Peyer's patch (tissue), 4 donors: ENCODE data around the gene RHBDF2. TPM values are rescaled to one million over a fixed set of nuclear protein-coding genes. Genes with fewer than 3 reads are reported as not detected.

ENCODE experiments used
- DNase-seq, 3 donors: peaks; one replicate each; pipeline ENCODE4 v3.0.0-alpha.2; 2017 to 2019
- H3K27ac ChIP-seq, 4 donors: fragments of 200-600 bp; sonication (generic); one replicate each; pipeline ENCODE4 v1.5.1; 2016 to 2019
- H3K27me3 ChIP-seq, 2 donors: fragments of 200-600 bp; sonication (generic); one replicate each; pipeline ENCODE4 v1.5.1; 2019
- H3K36me3 ChIP-seq, 3 donors: fragments of 200-600 bp; sonication (generic); one replicate each; pipeline ENCODE4 v1.5.1; 2016 to 2019
- H3K4me1 ChIP-seq, 4 donors: fragments of 200-600 bp; sonication (generic); one replicate each; pipeline ENCODE4 v1.5.1; 2016 to 2019
- H3K4me3 ChIP-seq, 4 donors: fragments of 200-600 bp; sonication (generic); 1 replicate in 3 of 4; 2 replicates in 1 of 4; pipeline ENCODE4 v1.5.1; 2016 to 2019; ENCODE audit warnings: mild to moderate bottlenecking in 1 of 4
- H3K9me3 ChIP-seq, 4 donors: fragments of 200-600 bp; sonication (generic); one replicate each; pipeline ENCODE4 v1.5.1; 2016 to 2019; ENCODE audit warnings: mild to moderate bottlenecking in 1 of 4
- POLR2A ChIP-seq, 2 donors: fragments of 450-650 bp; IDR thresholded peaks; one replicate each; pipeline ENCODE4 v1.5.1; 2017; ENCODE audit warnings: antibody characterized with exemption in 2 of 2, mild to moderate bottlenecking in 2 of 2, moderate library complexity in 2 of 2
- total RNA-seq, 4 donors: library from RNA; depleted of rRNA; stranded (reverse); fragments of >200 nt; gene quantifications; one replicate each; pipeline ENCODE4 v1.1.0, GENCODE V29; 2016
- TF ChIP-seq, protein P1 (sequence below), 6 experiments: fragments of 450-650 bp in 4 of 6; fragments of 200-600 bp in 2 of 6; sonication (generic) in 1 of 6; IDR thresholded peaks; one replicate each; pipeline ENCODE4 v1.5.1; 2017 to 2019; ENCODE audit warnings: antibody characterized with exemption in 6 of 6, mild to moderate bottlenecking in 3 of 6, moderate library complexity in 1 of 6

Gene RHBDF2
- total RNA-seq, 4 donors from 2014 or later = 8.8 to 225 (median 33.0) TPM

DNA sequence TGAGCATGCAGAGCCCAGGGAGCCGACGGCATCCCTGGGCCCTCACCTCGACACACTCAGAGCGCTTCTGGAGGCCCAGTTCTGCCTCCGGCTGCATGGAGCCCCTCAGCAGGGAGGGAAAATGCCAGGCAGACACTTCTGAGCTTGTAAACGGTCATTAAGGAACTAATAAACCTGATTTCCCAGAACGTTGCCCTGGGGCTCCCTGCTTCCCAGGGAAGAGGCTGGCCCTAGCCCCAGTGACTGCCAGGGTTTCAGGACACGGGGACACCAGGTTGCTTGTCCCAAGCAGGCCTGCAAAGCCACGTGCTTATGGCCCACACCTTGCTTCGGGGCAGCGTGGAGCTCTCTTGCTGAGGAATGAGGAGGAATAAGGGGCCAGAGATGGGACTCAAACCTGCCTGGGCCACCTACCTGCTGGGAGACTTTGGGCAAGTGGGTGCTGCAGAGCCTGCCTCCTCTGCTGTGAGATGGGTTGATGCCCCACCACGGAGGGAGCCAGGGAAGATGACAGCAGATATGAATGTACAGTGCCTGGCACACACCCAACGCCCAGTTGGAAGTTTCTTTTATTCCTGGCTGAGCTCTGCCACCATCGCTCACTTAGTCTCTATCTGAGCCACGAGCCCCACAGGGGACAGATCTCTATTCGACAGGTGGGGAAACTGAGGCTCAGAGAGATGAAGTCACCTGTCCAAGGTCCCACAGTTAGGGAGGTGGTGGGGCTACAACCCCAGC, 5.4 kb downstream of the RHBDF2 start:
- H3K4me3 ChIP-seq = no peak overlapping the region
- TF ChIP-seq, protein P1, sequence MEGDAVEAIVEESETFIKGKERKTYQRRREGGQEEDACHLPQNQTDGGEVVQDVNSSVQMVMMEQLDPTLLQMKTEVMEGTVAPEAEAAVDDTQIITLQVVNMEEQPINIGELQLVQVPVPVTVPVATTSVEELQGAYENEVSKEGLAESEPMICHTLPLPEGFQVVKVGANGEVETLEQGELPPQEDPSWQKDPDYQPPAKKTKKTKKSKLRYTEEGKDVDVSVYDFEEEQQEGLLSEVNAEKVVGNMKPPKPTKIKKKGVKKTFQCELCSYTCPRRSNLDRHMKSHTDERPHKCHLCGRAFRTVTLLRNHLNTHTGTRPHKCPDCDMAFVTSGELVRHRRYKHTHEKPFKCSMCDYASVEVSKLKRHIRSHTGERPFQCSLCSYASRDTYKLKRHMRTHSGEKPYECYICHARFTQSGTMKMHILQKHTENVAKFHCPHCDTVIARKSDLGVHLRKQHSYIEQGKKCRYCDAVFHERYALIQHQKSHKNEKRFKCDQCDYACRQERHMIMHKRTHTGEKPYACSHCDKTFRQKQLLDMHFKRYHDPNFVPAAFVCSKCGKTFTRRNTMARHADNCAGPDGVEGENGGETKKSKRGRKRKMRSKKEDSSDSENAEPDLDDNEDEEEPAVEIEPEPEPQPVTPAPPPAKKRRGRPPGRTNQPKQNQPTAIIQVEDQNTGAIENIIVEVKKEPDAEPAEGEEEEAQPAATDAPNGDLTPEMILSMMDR (IDR thresholded peaks at IDR 0.05) = no peak
- no peak for TF ChIP-seq POLR2A (IDR thresholded peaks at IDR 0.05)
- H3K9me3 ChIP-seq = no peaks in the 10 kb centered on the region
- no peaks in the 10 kb centered on the region for H3K27me3 ChIP-seq
- no peak for DNase-seq
- no peaks in the 10 kb centered on the region for H3K36me3 ChIP-seq
- peak overlapping the region in 1 of 4 donors; percentile 89 for H3K27ac ChIP-seq
- peaks cover 0 to 69% (median 49%) of the 10 kb centered on the region in 4 donors for H3K4me1 ChIP-seq

DNA sequence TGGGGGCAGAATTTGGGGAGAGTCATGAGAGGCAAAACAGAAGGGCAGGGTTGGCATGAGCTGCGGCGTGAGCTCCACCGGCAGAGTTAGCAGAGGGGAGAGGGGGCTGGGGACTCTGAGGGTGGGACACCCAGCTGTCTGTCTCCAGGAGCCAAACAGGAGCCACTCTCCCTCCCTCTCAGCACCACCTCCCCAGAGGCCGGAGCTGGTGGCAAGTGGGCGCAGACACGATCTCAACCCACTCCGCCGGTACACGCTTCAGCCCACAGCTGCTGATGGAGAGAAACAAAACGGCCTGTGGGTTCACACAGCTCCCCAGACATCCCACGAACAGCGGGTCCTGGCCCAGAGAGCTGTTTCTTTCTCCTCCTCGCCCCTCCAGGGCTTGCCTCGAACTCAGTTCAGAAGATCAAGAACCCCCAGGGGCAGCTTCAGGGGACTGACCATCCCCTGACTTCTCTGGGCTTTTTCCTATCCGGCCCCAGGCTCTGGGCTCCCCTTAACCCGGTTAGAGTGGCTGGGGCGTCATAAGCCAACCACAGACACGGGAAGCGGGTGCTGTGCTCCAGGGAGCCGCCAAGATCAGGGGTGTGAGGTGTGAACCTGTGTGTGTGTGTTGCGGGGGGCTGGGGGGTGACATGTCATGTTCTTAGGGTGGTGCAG, 7.6 kb downstream of the RHBDF2 start:
- H3K9me3 ChIP-seq = no peaks in the 10 kb centered on the region
- peak in 2 of 3 donors; percentile 59 to 74 for DNase-seq
- H3K36me3 ChIP-seq = no peaks in the 10 kb centered on the region
- no peaks in the 10 kb centered on the region for H3K27me3 ChIP-seq
- TF ChIP-seq POLR2A (IDR thresholded peaks at IDR 0.05) = no peak
- TF ChIP-seq, protein P1 (IDR thresholded peaks at IDR 0.05) = no peak
- peak overlapping the region; percentile 11 to 34 (median 26) for H3K4me3 ChIP-seq
- H3K27ac ChIP-seq = peak overlapping the region; percentile 80 to 89 (median 83)
- peaks cover 3 to 68% (median 54%) of the 10 kb centered on the region in 4 donors for H3K4me1 ChIP-seq

DNA sequence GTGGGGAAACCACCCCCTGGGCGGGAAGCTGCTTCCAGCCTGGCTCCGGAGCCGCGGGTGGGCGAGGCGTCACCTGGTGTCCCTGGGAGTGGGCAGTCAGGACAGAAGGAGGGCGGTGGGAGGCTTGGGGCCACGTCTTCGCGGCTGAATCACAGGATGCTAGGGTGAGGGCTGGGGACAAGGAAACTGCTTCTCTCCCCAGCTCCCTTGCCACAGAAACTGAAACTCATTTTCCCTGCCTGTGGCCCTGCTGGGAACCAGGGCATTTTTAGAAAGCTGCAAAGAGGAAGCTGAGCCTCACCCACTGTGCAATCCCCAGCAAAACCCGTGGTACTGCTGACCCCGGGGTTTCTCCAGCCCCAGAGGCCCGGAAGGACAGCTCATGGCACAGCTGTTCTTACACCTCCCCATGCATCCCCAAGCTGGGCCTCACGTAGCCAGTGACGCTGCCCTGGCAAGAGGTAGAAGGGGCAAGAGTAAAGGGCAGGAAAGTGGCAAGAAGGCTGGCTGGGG, 8.2 kb downstream of the RHBDF2 start:
- Histone ChIP-seq H3K9me3 (no peaks in the 10 kb centered on the region), H3K36me3 (no peaks in the 10 kb centered on the region), H3K4me3 (peak overlapping the region; percentile 11 to 34 (median 26)), H3K27ac (peak overlapping the region; percentile 80 to 89 (median 83)), H3K4me1 (peaks cover 3 to 62% (median 52%) of the 10 kb centered on the region in 4 donors), H3K27me3 (no peaks in the 10 kb centered on the region)
- peak in 2 of 3 donors; percentile 77 to 85 for DNase-seq
- TF ChIP-seq, protein P1 (IDR thresholded peaks at IDR 0.05) = no peak
- TF ChIP-seq POLR2A (IDR thresholded peaks at IDR 0.05) = peak in 1 of 2 donors; percentile 10

DNA sequence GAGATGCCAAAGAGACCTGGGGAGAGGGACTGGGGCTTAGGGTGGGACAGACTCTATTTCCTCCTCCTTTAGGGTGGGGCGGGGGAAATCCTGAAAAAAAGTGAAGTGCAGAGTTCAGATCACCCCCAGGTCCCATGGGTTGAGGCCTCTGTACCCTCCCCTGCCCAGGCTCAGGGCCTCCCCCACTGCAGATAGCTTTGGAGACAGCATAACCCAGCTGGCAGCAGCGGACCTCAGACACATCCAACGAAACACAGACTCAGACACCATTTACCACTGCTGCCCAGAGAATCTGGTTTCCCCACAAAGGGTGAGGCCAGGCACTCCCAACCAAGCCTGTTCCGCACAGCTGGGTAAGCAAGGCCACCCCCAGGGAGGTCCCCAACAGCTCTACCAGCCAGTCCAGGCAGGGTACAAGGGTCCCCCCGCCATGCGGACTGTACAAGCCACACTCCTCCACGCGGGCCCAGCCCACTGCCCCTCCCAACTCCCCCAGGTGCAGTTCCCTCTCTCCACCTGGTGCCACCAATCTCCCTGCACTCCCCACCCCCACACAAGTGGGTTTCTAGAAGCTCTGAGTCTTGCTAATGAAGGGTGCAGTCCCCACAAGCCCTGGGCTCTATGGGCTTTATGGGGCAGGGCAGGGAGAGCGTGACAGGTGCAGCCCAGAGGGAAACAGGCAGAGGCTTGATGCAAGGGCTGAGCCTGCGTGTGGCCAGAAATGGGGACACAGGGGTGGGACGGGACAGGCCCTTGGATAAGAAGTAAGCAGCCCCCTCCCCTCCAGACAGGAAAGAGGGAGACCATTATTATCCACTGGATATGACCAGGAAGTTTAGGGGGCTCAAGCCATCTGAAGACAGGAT, 8.9 kb downstream of the RHBDF2 start:
- no peaks in the 10 kb centered on the region for H3K27me3 ChIP-seq
- no peaks in the 10 kb centered on the region for H3K9me3 ChIP-seq
- H3K4me3 ChIP-seq = peak overlapping the region; percentile 11 to 34 (median 26)
- H3K4me1 ChIP-seq = peaks cover 3 to 56% (median 45%) of the 10 kb centered on the region in 4 donors
- H3K36me3 ChIP-seq = no peaks in the 10 kb centered on the region
- TF ChIP-seq, protein P1 (IDR thresholded peaks at IDR 0.05) = no peak
- TF ChIP-seq POLR2A (IDR thresholded peaks at IDR 0.05) = no peak
- peak overlapping the region; percentile 80 to 89 (median 83) for H3K27ac ChIP-seq
- peak; percentile 73 to 84 (median 79) for DNase-seq
